GM23338 (cell line): ENCODE results near the gene PEPD. TPM values are rescaled to one million over a fixed set of nuclear protein-coding genes. Genes with fewer than 3 reads are reported as not detected.

Experiments
- ATAC-seq: fragments of 200-7000 bp; cut with Tn5 transposase; 3 replicates; pipeline ENCODE4 v1.9.1; 2020
- DNase-seq: peaks from one replicate; pipeline ENCODE4 v3.0.0-alpha.2; 2015; ENCODE audit warnings: low spot score
- H2AFZ ChIP-seq: fragments of 200-600 bp; sonication (generic); 2 replicates; pipeline ENCODE4 v1.8.0; 2016; ENCODE audit warnings: antibody characterized with exemption, mild to moderate bottlenecking, moderate library complexity
- H3F3A ChIP-seq: fragments of 200-600 bp; sonication (generic); replicated peaks from 2 replicates; pipeline ENCODE4 v1.8.0; 2017; ENCODE audit warnings: antibody characterized with exemption, mixed run types, low read depth
- H3K27ac ChIP-seq: fragments of 200-600 bp; sonication (generic); 2 replicates; pipeline ENCODE4 v1.6.1; 2016; ENCODE audit warnings: low read depth
- H3K27me3 ChIP-seq: fragments of 200-600 bp; sonication (generic); 2 replicates; pipeline ENCODE4 v1.8.0; 2016; ENCODE audit warnings: mild to moderate bottlenecking, mixed run types, moderate library complexity; ENCODE audit not compliant: insufficient read depth
- H3K36me3 ChIP-seq: fragments of 200-600 bp; sonication (generic); 2 replicates; pipeline ENCODE4 v1.8.0; 2016; ENCODE audit warnings: mild to moderate bottlenecking; ENCODE audit not compliant: insufficient read depth
- H3K4me1 ChIP-seq: fragments of 200-600 bp; sonication (generic); 2 replicates; pipeline ENCODE4 v1.8.0; 2016; ENCODE audit warnings: mild to moderate bottlenecking, moderate library complexity; ENCODE audit not compliant: insufficient read depth
- H3K4me2 ChIP-seq: fragments of 200-600 bp; sonication (generic); 2 replicates; pipeline ENCODE4 v1.7.1; 2017; ENCODE audit warnings: mixed run types
- H3K4me3 ChIP-seq: fragments of 200-600 bp; sonication (generic); 2 replicates; pipeline ENCODE4 v1.6.1; 2016; ENCODE audit warnings: mixed run types
- H3K79me2 ChIP-seq: fragments of 200-600 bp; sonication (generic); replicated peaks from 2 replicates; pipeline ENCODE4 v1.8.0; 2017; ENCODE audit warnings: mild to moderate bottlenecking; ENCODE audit not compliant: insufficient read depth
- H3K9me2 ChIP-seq: fragments of 200-600 bp; sonication (generic); 2 replicates; pipeline ENCODE4 v1.8.0; 2017; ENCODE audit not compliant: insufficient read depth
- H4K20me1 ChIP-seq: fragments of 200-600 bp; sonication (generic); replicated peaks from 2 replicates; pipeline ENCODE4 v1.8.0; 2017; ENCODE audit warnings: mild to moderate bottlenecking; ENCODE audit not compliant: insufficient read depth
- H3K27ac Mint-ChIP-seq: 2 replicates; pipeline ENCODE4 v1.8.0; 2020; ENCODE audit warnings: inconsistent platforms, mild to moderate bottlenecking, moderate library complexity, mixed read lengths
- H3K27me3 Mint-ChIP-seq: 3 replicates; pipeline ENCODE4 v1.8.0; 2022; ENCODE audit warnings: low read depth, mild to moderate bottlenecking, moderate library complexity, mixed read lengths, inconsistent platforms; ENCODE audit not compliant: insufficient read depth, poor library complexity
- H3K36me3 Mint-ChIP-seq: 3 replicates; pipeline ENCODE4 v1.8.0; 2021; ENCODE audit warnings: low read depth, mild to moderate bottlenecking, inconsistent platforms, moderate library complexity, mixed read lengths
- H3K4me1 Mint-ChIP-seq: 3 replicates; pipeline ENCODE4 v1.8.0; 2020; ENCODE audit warnings: mild to moderate bottlenecking, inconsistent platforms, mixed read lengths
- H3K4me3 Mint-ChIP-seq: 3 replicates; pipeline ENCODE4 v1.8.0; 2021; ENCODE audit warnings: moderate library complexity, mild to moderate bottlenecking, inconsistent platforms, mixed read lengths
- H3K9me3 Mint-ChIP-seq: 3 replicates; pipeline ENCODE4 v1.8.0; 2020; ENCODE audit warnings: moderate library complexity, mild to moderate bottlenecking, inconsistent platforms, mixed read lengths
- CTCF ChIP-seq, 2 experiments: fragments of 200-600 bp in 1 of 2; sonication (generic) in 1 of 2; conservative IDR thresholded peaks; 2 replicates each; pipeline versions ENCODE4 v1.5.1 to v1.6.1; 2016 to 2017; ENCODE audit warnings: antibody characterized with exemption in 2 of 2, low read depth in 2 of 2, mild to moderate bottlenecking in 2 of 2, moderate library complexity in 1 of 2
- ETS1 ChIP-seq: IDR thresholded peaks from 2 replicates; pipeline ENCODE4 v1.6.1; 2016; ENCODE audit warnings: antibody characterized with exemption
- EZH2phosphoT487 ChIP-seq: fragments of 200-600 bp; sonication (generic); IDR thresholded peaks from one replicate; pipeline ENCODE4 v1.8.1; 2018; ENCODE audit warnings: antibody characterized with exemption; ENCODE audit not compliant: unreplicated experiment
- POLR2AphosphoS5 ChIP-seq: IDR thresholded peaks from 2 replicates; pipeline ENCODE4 v1.6.1; 2016; ENCODE audit warnings: antibody characterized with exemption, low read depth
- REST ChIP-seq: IDR thresholded peaks from one replicate; pipeline ENCODE4 v1.6.1; 2018; ENCODE audit warnings: antibody characterized with exemption; ENCODE audit not compliant: unreplicated experiment
- ZNF114 ChIP-seq: fragments of 250-450 bp; sonication (Bioruptor Pico); IDR thresholded peaks from 2 replicates; pipeline ENCODE4 v1.5.0; 2020; ENCODE audit warnings: mild to moderate bottlenecking, moderate library complexity
- ZNF462 ChIP-seq: fragments of 250-450 bp; sonication (Bioruptor Pico); IDR thresholded peaks from 2 replicates; pipeline ENCODE4 v1.5.0; 2020; ENCODE audit warnings: mild to moderate bottlenecking, moderate library complexity
- polyA plus RNA-seq: library from polyadenylated mRNA; unstranded; fragments of >200 nt; fragmentation: Nextera tagmentation; extraction: Ambion mirVana; gene quantifications from 2 replicates; pipeline ENCODE4 v1.2.1, GENCODE V29; 2016
- total RNA-seq: library from RNA; depleted of rRNA; stranded (reverse); fragments of >200 nt; shearing (Covaris generic); gene quantifications from 2 replicates; pipeline ENCODE4 v1.2.3, GENCODE V29; 2014

PEPD gene
- total and polyA plus RNA-seq, 2 experiments from 2014 or later, result 81.7 to 89.2 TPM

GRCh38 chr19:33470040-33470330 is 51.6 kb downstream of the PEPD start:
- no peak overlapping the region for H2AFZ ChIP-seq
- no peak overlapping the region for H3K27ac ChIP-seq
- no peaks in the 10 kb centered on the region for H3K4me1 ChIP-seq
- Mint-ChIP-seq H3K27me3 (peaks cover 1% of the 10 kb centered on the region), H3K4me1 (peaks cover 6% of the 10 kb centered on the region; the same call in 1 of the 3 replicates), H3K9me3 (no peaks in the 10 kb centered on the region), H3K36me3 (peaks cover 2% of the 10 kb centered on the region; the same call in 1 of the 3 replicates), H3K4me3 (no peak overlapping the region), H3K27ac (no peak overlapping the region)
- H3K9me2 ChIP-seq, result no peaks in the 10 kb centered on the region
- H3K4me2 ChIP-seq, result no peak overlapping the region
- no peaks in the 10 kb centered on the region for H3K27me3 ChIP-seq
- TF ChIP-seq EZH2phosphoT487 (no peak), ETS1 (no peak)
- H3K36me3 ChIP-seq, result no peaks in the 10 kb centered on the region
- ATAC-seq (no peak), DNase-seq (no peak)
- H3F3A ChIP-seq, result no peaks in the 10 kb centered on the region
- no peak overlapping the region for H3K4me3 ChIP-seq
- peaks cover under 1% of the 10 kb centered on the region; the same call in 1 of the 2 replicates for H4K20me1 ChIP-seq
- H3K79me2 ChIP-seq, result no peaks in the 10 kb centered on the region

GRCh38 chr19:33469171-33470039 is 52.2 kb downstream of the PEPD start:
- Mint-ChIP-seq H3K4me1 (peaks cover 6% of the 10 kb centered on the region; the same call in 1 of the 3 replicates), H3K36me3 (peaks cover 2% of the 10 kb centered on the region; the same call in 1 of the 3 replicates), H3K4me3 (no peak overlapping the region), H3K27ac (no peak overlapping the region), H3K9me3 (no peaks in the 10 kb centered on the region), H3K27me3 (peaks cover 1% of the 10 kb centered on the region)
- H3K79me2 ChIP-seq, result no peaks in the 10 kb centered on the region
- H3F3A ChIP-seq, result no peaks in the 10 kb centered on the region
- H4K20me1 ChIP-seq, result peaks cover 3% of the 10 kb centered on the region
- ATAC-seq (no peak), DNase-seq (no peak)
- no peak overlapping the region for H3K27ac ChIP-seq
- H3K36me3 ChIP-seq, result no peaks in the 10 kb centered on the region
- no peak overlapping the region for H3K4me2 ChIP-seq
- H2AFZ ChIP-seq, result no peak overlapping the region
- H3K4me1 ChIP-seq, result no peaks in the 10 kb centered on the region
- H3K9me2 ChIP-seq, result no peaks in the 10 kb centered on the region
- no peaks in the 10 kb centered on the region for H3K27me3 ChIP-seq
- no peak overlapping the region for H3K4me3 ChIP-seq
- TF ChIP-seq ZNF114 (no peak), EZH2phosphoT487 (no peak), CTCF (conservative IDR thresholded peaks at IDR 0.05; ENCODE audit: low read depth in 2 of 2) (no peak), POLR2AphosphoS5 (no peak), REST (no peak), ZNF462 (CRISPR knock-in tag) (no peak)
